ENCODE data around the gene COL4A2.

Gene COL4A2

GRCh38 chr13:110323172-110323891, 16.2 kb downstream of the COL4A2 start:
- no peak for DNase-seq

DNA sequence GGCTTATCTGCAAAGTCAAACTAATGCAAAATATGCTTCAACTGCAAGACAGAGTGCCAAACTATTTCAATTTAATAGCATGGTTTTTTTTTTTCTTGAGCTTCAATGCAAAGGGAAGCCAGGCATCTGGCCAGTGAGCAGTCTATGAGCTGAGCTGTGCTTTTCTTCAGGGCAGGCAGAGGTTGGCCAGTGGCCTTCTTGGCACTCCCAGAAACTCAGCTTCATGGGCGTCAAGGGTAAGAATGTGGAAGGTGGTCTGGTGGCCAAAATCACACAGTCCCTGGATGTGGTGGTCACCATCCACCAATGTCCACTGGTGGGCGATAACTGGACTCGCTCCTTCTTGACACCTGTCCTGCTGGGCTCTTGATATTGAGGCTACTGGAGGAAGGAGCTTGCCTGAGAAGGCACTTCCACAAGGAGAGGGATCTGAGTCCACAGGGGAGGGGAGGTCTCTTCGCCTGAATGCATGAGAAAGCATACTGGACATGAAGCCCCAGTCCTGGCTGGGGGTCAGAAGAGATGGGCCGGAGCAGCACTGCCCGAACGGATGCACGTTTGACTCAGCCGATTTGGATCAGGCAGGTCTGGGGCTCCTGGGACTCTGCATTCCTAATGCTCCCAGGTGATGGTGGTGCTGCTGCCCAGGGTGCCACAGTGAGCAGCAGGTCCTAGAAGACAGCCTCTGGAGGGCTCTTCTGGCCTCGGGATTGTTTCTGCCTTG, 17.1 kb downstream of the COL4A2 start:
- no peak for DNase-seq

GRCh38 chr13:110326263-110326904, 19.3 kb downstream of the COL4A2 start:
- DNase-seq: no peak

DNA sequence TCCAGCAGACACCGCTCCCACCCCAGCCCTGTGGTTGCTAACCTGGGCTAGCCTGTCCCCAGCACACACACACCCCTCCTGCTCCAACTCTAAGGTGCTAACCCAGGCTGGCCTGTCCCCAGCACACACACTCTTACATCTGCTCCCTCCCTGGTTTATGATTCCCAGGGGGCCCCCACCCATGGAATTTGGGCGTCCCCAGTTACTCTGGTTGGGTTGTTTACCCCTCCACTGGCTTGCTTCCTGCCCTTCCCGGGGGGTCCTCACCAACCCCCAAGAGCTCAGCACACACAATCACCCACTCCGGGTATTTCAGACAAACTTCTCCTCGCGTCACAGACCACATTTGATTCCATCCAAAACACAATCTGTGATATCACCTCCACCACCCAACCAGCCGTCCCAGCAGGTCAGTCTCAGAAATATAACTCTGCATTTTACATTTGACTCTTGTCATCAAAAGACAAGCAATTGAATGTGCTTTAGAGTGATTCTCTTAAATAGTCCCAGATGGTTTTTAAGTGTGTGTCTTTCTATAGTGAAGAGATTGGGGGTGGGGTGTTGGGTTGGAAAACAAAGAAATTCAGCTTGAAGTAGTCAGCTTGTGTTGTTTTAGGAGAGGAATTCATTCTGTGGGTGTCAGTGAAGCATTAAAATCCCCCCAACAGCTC, 20.1 kb downstream of the COL4A2 start:
- no peak for DNase-seq

- DNase-seq: no peak
These were observed 21.5 kb downstream of the COL4A2 start for GRCh38 chr13:110328573-110328972.

- no peak for DNase-seq
These were observed 22.2 kb downstream of the COL4A2 start for GRCh38 chr13:110329258-110329657.

DNA sequence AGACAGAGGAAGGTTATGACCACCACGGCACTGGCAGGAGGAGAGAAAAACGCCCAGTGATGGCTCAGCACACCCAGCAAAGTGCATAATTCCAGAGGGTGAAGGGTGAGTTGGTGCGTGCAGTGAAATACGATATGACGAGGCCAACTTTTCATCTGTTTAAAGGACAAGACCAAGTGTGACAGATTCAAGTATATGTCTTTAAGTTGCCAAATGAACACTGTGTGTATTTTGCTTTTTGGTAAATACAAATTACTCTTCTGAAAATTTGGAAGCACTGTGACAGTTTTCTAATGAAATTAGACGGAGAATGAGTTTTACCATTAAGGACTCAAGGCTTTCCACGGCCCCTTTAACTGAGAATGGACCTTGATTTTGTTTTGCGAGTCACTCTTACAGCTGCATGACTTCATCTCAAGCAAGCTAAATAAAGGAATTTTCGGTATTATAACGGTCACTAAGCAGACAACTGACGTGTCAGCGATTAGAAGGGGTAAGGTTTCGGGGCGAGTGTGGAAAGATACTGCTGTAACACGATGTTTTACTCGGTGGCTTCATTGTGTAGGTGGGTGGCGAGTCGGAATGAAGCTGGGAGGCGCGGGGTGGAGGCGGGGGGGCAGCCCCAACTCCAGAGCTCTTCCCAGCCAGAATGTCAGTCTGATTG, 22.8 kb downstream of the COL4A2 start:
- no peak for DNase-seq

DNA sequence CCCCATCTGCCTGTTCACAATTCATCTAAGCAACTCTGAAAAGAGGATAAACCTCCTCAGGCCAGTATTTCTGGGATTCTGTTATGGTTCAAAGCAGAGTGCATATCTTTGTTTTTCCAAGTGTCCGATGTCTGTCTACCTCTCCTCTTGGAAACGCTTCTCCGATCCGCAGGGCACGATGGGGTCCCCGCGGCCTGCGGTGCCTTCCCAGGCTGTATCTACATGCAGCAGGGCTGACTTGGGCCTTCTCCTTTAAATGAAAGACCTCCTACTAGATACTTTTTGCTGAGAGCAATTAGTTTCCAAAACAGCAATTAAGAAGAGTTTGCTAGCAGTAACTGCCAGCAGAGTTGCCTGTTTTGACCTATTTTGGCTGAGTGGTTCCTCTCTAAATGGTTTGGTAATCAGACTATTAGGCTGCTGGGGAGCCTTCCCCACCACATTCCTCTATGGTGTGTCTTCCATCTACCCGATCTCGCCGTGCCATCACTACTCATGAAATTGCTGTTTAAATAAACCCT, 23.5 kb downstream of the COL4A2 start:
- DNase-seq: no peak

- DNase-seq: no peak
These were observed 24.3 kb downstream of the COL4A2 start for GRCh38 chr13:110331362-110331761.

DNA sequence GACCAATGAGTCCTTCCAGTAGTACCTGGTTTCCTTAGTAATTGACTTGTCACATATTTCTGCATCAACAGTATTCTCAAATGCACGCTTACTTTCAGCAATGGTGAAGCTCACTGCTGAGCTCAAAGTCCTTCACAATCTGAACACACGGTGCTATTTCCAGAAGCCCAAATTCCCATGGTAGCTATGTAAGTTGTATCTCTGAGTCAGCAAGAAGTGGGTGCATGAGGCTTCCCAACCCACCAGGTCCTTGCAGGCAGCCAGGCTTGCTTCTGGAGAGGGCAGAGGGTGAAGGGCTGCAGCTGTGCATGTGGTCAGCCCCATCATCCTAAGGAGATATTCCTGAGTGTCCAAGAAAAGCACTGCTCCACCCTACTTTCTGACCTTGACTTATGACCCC, 25.7 kb downstream of the COL4A2 start:
- no peak for DNase-seq

GRCh38 chr13:110333837-110334236, 26.8 kb downstream of the COL4A2 start:
- no peak for DNase-seq

GRCh38 chr13:110334256-110334655, 27.2 kb downstream of the COL4A2 start:
- DNase-seq: no peak

DNA sequence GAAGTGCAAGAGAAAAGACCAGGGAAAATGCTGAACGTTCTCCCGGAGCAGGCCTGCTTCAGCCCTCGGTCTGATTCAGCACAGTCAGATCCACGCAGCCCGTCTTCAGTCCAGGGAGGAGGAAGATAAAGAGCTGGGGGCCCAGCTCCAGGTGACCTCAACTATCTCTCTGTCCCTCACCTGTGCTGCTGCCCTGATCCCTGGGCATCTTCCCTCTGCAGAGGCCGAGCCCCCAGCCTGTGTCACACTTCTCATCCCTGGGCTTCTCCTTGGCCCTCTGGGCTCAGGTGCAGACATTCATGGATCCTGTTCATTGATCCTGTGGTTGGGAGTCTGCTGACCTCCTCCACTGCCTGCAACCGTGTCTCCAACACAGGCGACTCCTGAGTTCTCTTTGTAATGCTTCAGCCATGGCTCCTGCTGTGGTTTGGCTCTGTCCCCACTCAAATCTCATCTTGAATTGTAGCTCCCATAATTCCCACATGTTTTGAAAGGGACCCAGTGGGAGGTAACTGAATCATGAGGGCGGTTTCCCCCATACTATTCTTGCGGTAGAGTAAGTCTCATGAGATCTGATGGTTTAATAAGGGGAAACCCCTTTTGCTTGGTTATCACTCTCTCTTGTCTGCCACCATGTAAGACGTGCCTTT, 27.9 kb downstream of the COL4A2 start:
- DNase-seq: no peak

- DNase-seq: no peak
These were observed 29.0 kb downstream of the COL4A2 start for GRCh38 chr13:110336108-110336507.

DNA sequence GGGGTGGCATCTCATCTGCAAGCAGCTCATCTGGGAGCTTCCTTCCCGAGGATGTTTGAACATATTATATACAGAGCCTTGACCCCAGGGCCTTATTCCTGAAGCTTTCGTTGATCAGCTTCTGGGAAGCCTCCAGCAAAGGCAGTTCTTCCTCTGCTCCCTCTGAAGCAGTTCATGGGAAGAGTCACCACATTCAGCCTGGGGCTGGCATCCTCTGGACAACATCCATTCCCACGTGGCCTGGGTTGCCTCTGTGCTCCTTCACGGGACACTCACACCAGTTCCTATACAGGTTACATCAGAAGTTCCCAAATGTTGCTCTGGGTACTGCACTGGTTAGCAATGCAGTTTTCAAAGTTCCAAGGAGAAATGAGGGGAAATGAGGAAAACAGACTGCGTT, 29.6 kb downstream of the COL4A2 start:
- DNase-seq: no peak

- no peak for DNase-seq
These were observed 30.2 kb downstream of the COL4A2 start for GRCh38 chr13:110337247-110337646.

- DNase-seq: no peak
These were observed 31.5 kb downstream of the COL4A2 start for GRCh38 chr13:110338441-110339101.

DNA sequence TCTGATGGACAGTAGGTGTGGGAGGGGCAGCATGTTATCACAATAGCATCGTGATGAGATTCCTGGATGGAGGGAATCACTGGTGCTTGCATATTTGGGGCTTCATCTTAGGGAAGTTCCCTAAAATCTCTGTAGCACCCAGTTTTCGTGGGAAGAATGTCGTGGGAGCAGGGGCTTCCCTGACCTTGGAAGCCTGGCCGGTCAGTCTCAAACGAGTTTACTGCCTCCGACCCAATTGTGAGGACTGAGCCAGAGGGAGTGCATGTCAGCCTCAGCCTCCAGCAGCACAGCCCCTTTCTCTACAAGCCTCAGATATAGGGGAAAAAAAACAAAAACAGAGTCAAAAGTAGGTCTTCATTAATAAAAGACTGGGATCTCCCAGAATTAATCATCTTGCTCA, 32.2 kb downstream of the COL4A2 start:
- DNase-seq: no peak

DNA sequence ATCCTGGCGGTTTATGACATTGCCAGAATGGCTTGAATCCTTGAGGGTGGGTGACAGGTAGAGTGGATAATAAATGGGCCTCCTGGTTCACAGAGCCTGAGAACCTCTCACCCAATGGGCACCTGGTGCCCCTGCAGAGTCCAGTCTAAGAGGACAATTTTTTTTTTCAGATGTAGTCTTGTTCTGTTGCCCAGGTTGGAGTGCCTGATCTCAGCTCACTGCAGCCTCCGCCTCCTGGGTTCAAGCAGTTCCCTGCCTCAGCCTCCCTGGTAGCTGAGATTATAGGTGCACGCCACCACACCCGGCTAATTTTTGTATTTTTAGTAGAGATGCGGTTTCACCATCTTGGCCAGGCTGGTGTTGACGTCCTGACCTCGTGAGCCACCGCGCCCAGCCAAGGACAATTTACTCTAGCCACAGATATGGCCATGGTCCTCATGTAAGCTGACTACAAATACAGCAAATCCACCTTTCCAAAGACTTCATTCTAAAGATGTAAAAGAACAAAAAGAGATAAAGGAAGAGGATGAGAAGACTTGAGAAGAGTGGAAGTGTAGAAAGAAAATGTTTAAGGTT, 33.0 kb downstream of the COL4A2 start:
- DNase-seq: no peak

DNA sequence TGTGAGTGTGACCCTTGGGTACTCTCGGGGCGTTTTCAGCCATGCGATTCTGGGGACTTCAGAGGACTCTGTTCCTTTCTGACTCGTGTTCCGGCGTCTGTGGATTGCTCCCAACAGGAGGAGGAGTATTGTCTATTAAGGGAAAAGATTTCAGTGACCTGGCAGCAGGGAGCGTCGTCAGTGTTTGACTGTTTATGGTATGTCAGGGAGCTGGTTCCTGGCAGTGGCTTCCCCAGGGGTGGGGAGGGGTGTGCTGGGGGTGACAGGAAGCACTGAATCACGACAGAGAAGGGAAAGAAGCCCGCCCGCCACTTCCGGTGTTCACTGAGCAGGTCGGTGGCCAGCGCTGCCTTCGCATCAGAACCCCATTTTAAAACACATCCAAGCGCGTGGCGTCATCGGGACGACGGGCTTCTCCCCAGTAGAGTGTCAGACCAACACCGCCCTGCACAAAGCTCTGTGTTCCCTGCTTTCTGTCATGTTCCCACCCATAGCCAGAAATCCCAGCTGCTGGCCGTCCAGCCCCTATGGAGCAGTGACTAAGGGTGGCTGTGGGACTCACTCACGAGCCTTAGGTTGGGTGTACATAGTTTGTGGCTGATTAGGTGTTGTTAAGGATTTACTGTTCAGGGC, 33.8 kb downstream of the COL4A2 start:
- DNase-seq: no peak
